HG02870 (cell line): Measurements from ENCODE around the gene IFI30.

Experiments
- ATAC-seq: cut with Tn5 transposase; IDR thresholded peaks from one replicate; pipeline ENCODE4 v1.9.1; 2021; ENCODE audit warnings: mild to moderate bottlenecking, moderate library complexity; ENCODE audit not compliant: unreplicated experiment

The IFI30 gene

GRCh38 chr19:18173572-18174288 is at the start of gene IFI30:
Gene IFI30, plus strand, starts transcription at chr19:18173813. Its CDS starts 29 bp downstream, at chr19:18173842.
- no peak for ATAC-seq

GRCh38 chr19:18123819-18124218 is 49.8 kb upstream of the IFI30 start:
- no peak for ATAC-seq

GRCh38 chr19:18126097-18126496 is 47.5 kb upstream of the IFI30 start:
- no peak for ATAC-seq

GRCh38 chr19:18128044-18128443 is 45.6 kb upstream of the IFI30 start:
- no peak for ATAC-seq

- no peak for ATAC-seq
These were observed 44.8 kb upstream of the IFI30 start for GRCh38 chr19:18128805-18129204.

GRCh38 chr19:18130523-18131242 is 42.9 kb upstream of the IFI30 start:
- no peak for ATAC-seq

- no peak for ATAC-seq
These were observed 41.6 kb upstream of the IFI30 start for GRCh38 chr19:18131841-18132596.

- ATAC-seq: no peak
These were observed 37.7 kb upstream of the IFI30 start for GRCh38 chr19:18135712-18136584.

GRCh38 chr19:18137242-18137641 is 36.4 kb upstream of the IFI30 start:
- ATAC-seq: no peak

GRCh38 chr19:18137657-18138339 is 35.8 kb upstream of the IFI30 start:
- ATAC-seq: no peak

GRCh38 chr19:18140473-18140872 is 33.1 kb upstream of the IFI30 start:
- ATAC-seq: no peak

GRCh38 chr19:18141031-18141430 is 32.6 kb upstream of the IFI30 start:
- ATAC-seq: no peak

GRCh38 chr19:18143902-18144301 is 29.7 kb upstream of the IFI30 start:
- no peak for ATAC-seq

GRCh38 chr19:18144361-18144760 is 29.3 kb upstream of the IFI30 start:
- no peak for ATAC-seq

GRCh38 chr19:18144906-18145305 is 28.7 kb upstream of the IFI30 start:
- ATAC-seq: no peak

- ATAC-seq: no peak
These were observed 28.1 kb upstream of the IFI30 start for GRCh38 chr19:18145391-18145999.

GRCh38 chr19:18147396-18147795 is 26.2 kb upstream of the IFI30 start:
- no peak for ATAC-seq

- ATAC-seq: no peak
These were observed 24.0 kb upstream of the IFI30 start for GRCh38 chr19:18149596-18149975.

- no peak for ATAC-seq
These were observed 22.6 kb upstream of the IFI30 start for GRCh38 chr19:18150776-18151624.
